ENCODE measurements around the gene ANKMY1.

ANKMY1 gene

GRCh38 chr2:240457223-240458043, 100.4 kb downstream of the ANKMY1 start:
- DNase-seq: no peak

- DNase-seq: no peak
These were observed 101.2 kb downstream of the ANKMY1 start for GRCh38 chr2:240456447-240457222.

GRCh38 chr2:240455647-240456446, 101.9 kb downstream of the ANKMY1 start:
- DNase-seq: peak in 1 of 14 donors; percentile 36

- no peak for DNase-seq
These were observed 102.5 kb downstream of the ANKMY1 start for GRCh38 chr2:240455272-240455646.

GRCh38 chr2:240454106-240454901, 103.5 kb downstream of the ANKMY1 start:
- peak in 1 of 14 donors; percentile 55 for DNase-seq

GRCh38 chr2:240453461-240454105, 104.2 kb downstream of the ANKMY1 start:
- no peak for DNase-seq

GRCh38 chr2:240452462-240453256, 105.1 kb downstream of the ANKMY1 start:
- DNase-seq: peak in 9 of 14 donors; percentile 21 to 69 (median 42)

GRCh38 chr2:240451791-240452461, 105.9 kb downstream of the ANKMY1 start:
- DNase-seq: peak in 1 of 14 donors; percentile 32

- DNase-seq: peak in 1 of 14 donors; percentile 40
These were observed 106.6 kb downstream of the ANKMY1 start for GRCh38 chr2:240451108-240451611.

GRCh38 chr2:240450532-240451107, 107.2 kb downstream of the ANKMY1 start:
- no peak for DNase-seq

- DNase-seq: no peak
These were observed 107.8 kb downstream of the ANKMY1 start for GRCh38 chr2:240449764-240450531.

- no peak for DNase-seq
These were observed 109.2 kb downstream of the ANKMY1 start for GRCh38 chr2:240448387-240449274.

GRCh38 chr2:240447934-240448333, 109.9 kb downstream of the ANKMY1 start:
- no peak for DNase-seq

GRCh38 chr2:240447331-240447730, 110.5 kb downstream of the ANKMY1 start:
- DNase-seq: no peak

- DNase-seq: no peak
These were observed 111.1 kb downstream of the ANKMY1 start for GRCh38 chr2:240446664-240447175.

GRCh38 chr2:240445961-240446663, 111.7 kb downstream of the ANKMY1 start:
- no peak for DNase-seq

GRCh38 chr2:240444464-240444863, 113.3 kb downstream of the ANKMY1 start:
- DNase-seq: no peak
